Occipital lobe (tissue), 3 donors: ENCODE data around the gene PTGS1. TPM values are rescaled to one million over a fixed set of nuclear protein-coding genes. Genes with fewer than 3 reads are reported as not detected.
"Not testable (repeated sequence)": the region's sequence is repeated elsewhere in the genome, so short reads cannot be mapped to it uniquely, and the experiment has no call there.

ENCODE experiments used
- DNase-seq: peaks from one replicate; lab custom pipeline; 2025; lab: John Stamatoyannopoulos, UW
- small RNA-seq: library from RNA; depleted of rRNA; stranded (forward); fragments of <200 nt; gene quantifications from one replicate; pipeline ENCODE3, GENCODE V24; 2014
- total RNA-seq: library from RNA; depleted of rRNA; stranded (reverse); fragments of >200 nt; gene quantifications from one replicate; pipeline ENCODE4 v1.2.3, GENCODE V29; 2014

PTGS1 gene
- total RNA-seq, 1 donor from 2014 or later = 0.47 TPM

GRCh38 chr9:122397749-122398148, 26.9 kb downstream of the PTGS1 start:
- DNase-seq = no peak

- DNase-seq = no peak
These were observed 27.6 kb downstream of the PTGS1 start for GRCh38 chr9:122398371-122398924.

- no peak for DNase-seq
These were observed 31.1 kb downstream of the PTGS1 start for GRCh38 chr9:122401896-122402295.

GRCh38 chr9:122402403-122402871, 31.6 kb downstream of the PTGS1 start:
- DNase-seq = no peak

GRCh38 chr9:122402874-122403273, 32.0 kb downstream of the PTGS1 start:
- DNase-seq = no peak

GRCh38 chr9:122403381-122404000, 32.7 kb downstream of the PTGS1 start:
- DNase-seq = no peak

- not testable (repeated sequence) for DNase-seq
These were observed 34.7 kb downstream of the PTGS1 start for GRCh38 chr9:122405304-122406069.

- DNase-seq = no peak
These were observed 35.5 kb downstream of the PTGS1 start for GRCh38 chr9:122406070-122406890.

- DNase-seq = not testable (repeated sequence)
These were observed 43.3 kb downstream of the PTGS1 start for GRCh38 chr9:122414108-122414507.

GRCh38 chr9:122418016-122418415, 47.2 kb downstream of the PTGS1 start:
- DNase-seq = no peak

- DNase-seq = no peak
These were observed 49.5 kb downstream of the PTGS1 start for GRCh38 chr9:122420315-122420714.

GRCh38 chr9:122425087-122425486, 54.3 kb downstream of the PTGS1 start:
- no peak for DNase-seq

- DNase-seq = no peak
These were observed 55.9 kb downstream of the PTGS1 start for GRCh38 chr9:122426723-122427122.

GRCh38 chr9:122442568-122442967, 71.7 kb downstream of the PTGS1 start:
- DNase-seq = no peak

GRCh38 chr9:122444041-122444733, 73.4 kb downstream of the PTGS1 start:
- DNase-seq = no peak

Small RNA genes within 50 kb of the gene (small RNA-seq; reads per million reads assigned to genes)
- not detected for gene AL162424.1

Other genes with a start within 250 kb of the PTGS1 start
- gene NDUFA8, start 211.2 kb upstream of the PTGS1 start, total RNA-seq = 18.2 TPM
- 1.2 TPM for gene MORN5, start 211.1 kb upstream of the PTGS1 start, total RNA-seq
- 20.0 TPM for gene LHX6, start 142.1 kb upstream of the PTGS1 start, total RNA-seq
- 18.1 TPM for gene RBM18, start 106.2 kb upstream of the PTGS1 start, total RNA-seq
- gene MRRF, start 106.1 kb upstream of the PTGS1 start, total RNA-seq = 26.2 TPM
- gene OR1J1, start 106.9 kb downstream of the PTGS1 start, total RNA-seq = not detected
- gene OR1J2, start 139.8 kb downstream of the PTGS1 start, total RNA-seq = not detected
- not detected for gene OR1J4, start 148.1 kb downstream of the PTGS1 start, total RNA-seq
- gene OR1N1, start 156.3 kb downstream of the PTGS1 start, total RNA-seq = not detected
- not detected for gene OR1N2, start 182.1 kb downstream of the PTGS1 start, total RNA-seq
- gene OR1L8, start 212.4 kb downstream of the PTGS1 start, total RNA-seq = not detected
- not detected for gene OR1Q1, start 243.7 kb downstream of the PTGS1 start, total RNA-seq